GM12874 (cell line): ENCODE measurements around the gene DZIP1L.

ENCODE experiments used
- TF ChIP-seq, protein P1 (sequence below): IDR thresholded peaks from 2 replicates; pipeline ENCODE4 v1.5.1; 2011; ENCODE audit warnings: low read depth, mild to moderate bottlenecking, control low read depth, low read length, moderate library complexity; ENCODE audit not compliant: insufficient read depth

Gene DZIP1L

DNA sequence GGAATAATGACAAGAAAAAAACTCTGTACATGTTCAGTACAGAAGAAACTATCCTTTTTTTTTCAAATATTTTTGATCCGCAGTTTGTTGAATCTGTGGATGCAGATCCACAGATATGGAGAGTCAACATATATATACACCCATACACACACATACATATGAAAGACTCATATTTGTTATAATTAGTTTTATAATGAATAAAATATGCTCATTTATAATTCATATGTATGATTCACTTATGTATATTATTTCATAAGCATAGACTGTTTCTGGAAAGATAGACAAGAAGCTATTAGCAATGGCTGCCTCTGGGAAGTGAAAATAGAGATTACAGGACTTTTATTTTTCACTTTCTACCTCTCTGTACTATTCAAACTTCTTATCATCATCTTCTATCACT is 9.8 kb downstream of the DZIP1L start:
- TF ChIP-seq, protein P1, sequence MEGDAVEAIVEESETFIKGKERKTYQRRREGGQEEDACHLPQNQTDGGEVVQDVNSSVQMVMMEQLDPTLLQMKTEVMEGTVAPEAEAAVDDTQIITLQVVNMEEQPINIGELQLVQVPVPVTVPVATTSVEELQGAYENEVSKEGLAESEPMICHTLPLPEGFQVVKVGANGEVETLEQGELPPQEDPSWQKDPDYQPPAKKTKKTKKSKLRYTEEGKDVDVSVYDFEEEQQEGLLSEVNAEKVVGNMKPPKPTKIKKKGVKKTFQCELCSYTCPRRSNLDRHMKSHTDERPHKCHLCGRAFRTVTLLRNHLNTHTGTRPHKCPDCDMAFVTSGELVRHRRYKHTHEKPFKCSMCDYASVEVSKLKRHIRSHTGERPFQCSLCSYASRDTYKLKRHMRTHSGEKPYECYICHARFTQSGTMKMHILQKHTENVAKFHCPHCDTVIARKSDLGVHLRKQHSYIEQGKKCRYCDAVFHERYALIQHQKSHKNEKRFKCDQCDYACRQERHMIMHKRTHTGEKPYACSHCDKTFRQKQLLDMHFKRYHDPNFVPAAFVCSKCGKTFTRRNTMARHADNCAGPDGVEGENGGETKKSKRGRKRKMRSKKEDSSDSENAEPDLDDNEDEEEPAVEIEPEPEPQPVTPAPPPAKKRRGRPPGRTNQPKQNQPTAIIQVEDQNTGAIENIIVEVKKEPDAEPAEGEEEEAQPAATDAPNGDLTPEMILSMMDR: no peak

DNA sequence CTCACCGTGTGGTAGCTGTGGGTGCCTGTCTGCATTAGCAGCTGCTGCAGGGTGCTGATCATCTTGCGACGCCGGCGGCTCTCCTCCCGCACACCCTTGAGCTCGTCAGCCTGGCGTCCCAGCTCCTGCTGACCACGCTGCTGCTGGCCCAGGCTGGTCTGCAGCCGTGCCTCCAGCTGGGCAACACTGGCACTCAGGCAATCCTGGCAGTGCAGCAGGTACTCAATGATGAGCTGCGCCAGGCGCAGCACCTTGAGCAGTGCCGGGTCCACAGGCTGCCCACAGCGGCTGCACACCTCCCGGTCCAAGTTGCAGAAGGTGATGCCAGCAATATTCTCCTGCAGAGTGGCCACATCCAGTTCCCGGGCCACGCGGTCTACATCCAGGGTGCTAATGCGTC is 11.9 kb downstream of the DZIP1L start:
- TF ChIP-seq, protein P1: no peak

DNA sequence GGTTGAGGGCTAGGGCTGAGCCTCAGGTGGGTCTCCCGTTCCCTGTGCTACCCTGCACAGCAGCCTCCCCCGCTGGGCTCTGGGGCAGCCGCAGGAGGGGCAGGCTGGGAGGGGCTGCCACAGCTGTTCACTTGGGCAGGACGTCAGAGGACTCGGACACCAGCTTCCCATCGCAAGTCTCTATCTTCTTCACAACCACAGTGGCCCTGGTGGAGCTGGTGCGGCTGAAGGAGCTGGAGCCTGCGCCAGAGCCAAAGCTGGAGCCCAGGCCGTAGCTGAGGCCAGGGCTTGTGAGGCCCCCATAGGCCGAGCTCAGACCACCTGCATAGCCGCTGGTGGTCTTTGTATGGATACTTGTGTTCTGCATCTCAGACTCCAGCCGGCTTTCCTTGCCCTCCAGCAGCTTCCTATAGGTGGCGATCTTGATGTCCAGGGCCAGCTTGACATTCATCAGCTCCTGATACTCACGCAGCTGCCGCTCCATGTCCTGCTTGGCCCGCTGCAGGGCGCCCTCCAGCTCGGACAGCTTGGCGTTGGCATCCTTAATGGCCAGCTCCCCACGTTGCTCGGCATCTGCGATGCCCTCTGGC is 14.0 kb downstream of the DZIP1L start:
- TF ChIP-seq, protein P1: peak; percentile 7; the same call in 1 of the 2 replicates

DNA sequence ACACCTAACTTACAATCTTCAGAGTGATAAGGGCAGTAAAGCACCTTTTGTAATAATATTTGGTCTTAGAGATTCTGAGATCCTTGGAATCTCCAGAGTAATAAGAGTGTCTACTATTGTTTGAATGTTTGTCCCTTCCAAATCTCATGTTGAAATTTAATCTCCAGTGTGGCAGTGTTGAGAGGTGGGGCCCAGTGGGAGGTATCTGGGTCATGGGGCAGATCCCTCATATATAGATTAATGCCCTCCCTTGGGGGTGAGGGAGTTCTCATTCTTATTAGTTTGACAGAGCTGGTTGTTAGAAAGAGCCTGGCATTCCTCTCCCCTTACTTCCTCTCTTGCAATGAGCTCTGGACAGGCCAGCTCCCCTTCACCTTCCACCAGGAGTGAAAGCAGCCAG is 16.0 kb downstream of the DZIP1L start:
- TF ChIP-seq, protein P1: no peak

DNA sequence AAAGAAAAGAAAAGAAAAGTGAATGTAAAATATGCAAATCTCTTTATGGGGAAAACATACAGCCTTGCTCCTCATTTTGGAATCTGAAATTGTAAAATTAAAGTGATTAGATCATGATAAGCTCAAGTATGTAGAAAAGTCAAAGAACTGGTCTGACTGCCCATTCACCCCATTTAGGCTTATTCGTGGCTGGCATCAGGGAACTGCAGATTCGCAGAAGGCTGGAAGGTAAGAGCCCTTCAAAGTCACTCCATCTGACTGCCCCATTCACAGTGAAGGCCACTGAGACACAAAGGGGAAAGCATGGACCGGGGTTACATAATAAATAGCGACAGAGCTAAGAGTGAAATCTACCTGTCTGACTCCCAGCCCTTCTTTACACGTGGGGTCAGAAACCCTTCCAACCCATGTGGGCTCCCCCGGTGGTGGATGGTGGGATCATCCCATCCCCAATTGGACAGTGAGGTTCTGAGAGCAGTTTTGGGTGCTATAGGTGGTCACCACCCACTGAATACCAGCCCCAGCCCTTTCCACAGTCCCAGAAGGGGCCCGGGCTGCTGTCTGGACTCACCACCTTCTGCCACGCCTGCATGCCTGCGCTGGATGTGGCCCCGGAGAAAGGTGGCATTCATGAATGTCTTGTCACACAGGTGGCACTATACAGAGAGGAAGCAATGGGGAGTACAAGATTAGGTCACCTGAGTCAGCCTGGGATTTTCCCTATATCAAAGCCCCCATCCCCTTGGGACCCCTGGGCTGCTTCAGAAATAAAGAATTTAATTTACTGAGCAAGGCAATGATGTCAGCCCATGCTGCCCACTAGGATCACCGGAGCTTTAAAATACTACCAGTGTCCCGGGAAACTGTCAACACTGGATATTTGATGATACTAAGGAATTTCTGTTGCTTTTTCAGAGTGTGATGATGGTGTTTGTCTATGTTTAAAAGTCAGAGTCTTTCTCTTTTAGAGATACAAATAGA is 17.9 kb downstream of the DZIP1L start:
- TF ChIP-seq, protein P1: no peak

DNA sequence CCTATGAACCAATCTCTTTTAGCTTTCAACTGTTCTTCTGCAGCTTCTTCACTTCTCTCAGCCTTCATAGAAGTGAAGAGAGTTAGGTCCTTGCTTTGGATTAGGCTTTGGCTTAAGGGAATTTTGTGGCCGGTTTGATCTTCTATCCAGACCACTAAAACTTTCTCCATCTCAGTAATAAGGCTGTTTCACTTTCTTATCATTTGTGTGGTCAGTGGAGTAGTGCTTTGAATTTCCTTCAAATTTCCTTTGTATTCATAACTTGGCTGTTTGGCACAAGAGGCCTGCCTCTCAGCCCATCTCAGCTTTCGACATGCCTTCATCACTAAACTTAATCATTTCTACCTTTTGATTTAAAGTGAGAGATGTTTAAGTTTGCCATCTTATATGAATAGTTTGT is 21.7 kb downstream of the DZIP1L start:
- TF ChIP-seq, protein P1: no peak

DNA sequence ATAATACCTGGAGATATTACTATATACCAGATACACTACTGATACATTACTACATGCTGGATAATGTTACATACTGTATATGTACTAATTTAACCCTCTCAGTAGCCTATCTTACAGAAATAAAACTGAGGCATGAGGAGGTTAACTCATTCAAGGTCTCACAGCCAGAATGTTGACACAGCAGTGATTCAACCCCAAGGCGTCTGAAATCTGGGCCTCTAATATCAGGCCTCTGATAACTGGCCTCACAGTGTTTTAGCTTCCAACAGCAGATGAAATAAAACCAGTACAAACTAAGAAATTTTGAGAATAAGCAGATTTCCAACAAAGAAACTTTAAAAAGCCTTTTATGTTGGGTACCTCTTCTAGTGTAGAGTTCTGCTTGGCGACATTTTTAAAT is 23.4 kb downstream of the DZIP1L start:
- TF ChIP-seq, protein P1: no peak
